ENCODE measurements around the gene HRNR.

The HRNR gene

GRCh38 chr1:152189657-152190442, 34.1 kb downstream of the HRNR start:
- TF ChIP-seq CTCF (IDR thresholded peaks at IDR 0.05; ENCODE audit: insufficient read depth, low read length) (peak; percentile 66), REST (IDR thresholded peaks at IDR 0.05; ENCODE audit: insufficient replicate concordance, low read depth) (no peak), POLR2AphosphoS5 (IDR thresholded peaks at IDR 0.05; ENCODE audit: low read depth) (no peak)
- H3K27me3 ChIP-seq (ENCODE audit: insufficient read depth, poor library complexity, severe bottlenecking): peaks cover 2% of the 10 kb centered on the region
- no peak overlapping the region for H3K4me3 ChIP-seq (replicated peaks; ENCODE audit: insufficient read depth, low read length)
- H3K27ac ChIP-seq (replicated peaks): no peak overlapping the region
- DNase-seq (ENCODE audit: low read depth in 1 of 2, low spot score in 1 of 2): peak; percentile 38 to 56

GRCh38 chr1:152188673-152189591, 35.1 kb downstream of the HRNR start:
- Histone ChIP-seq H3K4me3 (replicated peaks; ENCODE audit: insufficient read depth, low read length) (peak overlapping the region; percentile 19), H3K27ac (replicated peaks) (no peak overlapping the region), H3K27me3 (ENCODE audit: insufficient read depth, poor library complexity, severe bottlenecking) (peaks cover 2% of the 10 kb centered on the region)
- DNase-seq (ENCODE audit: low read depth in 1 of 2, low spot score in 1 of 2): peak; percentile 50 to 66
- TF ChIP-seq CTCF (IDR thresholded peaks at IDR 0.05; ENCODE audit: insufficient read depth, low read length) (peak; percentile 78), SPI1 (IDR thresholded peaks at IDR 0.05; ENCODE audit: borderline replicate concordance, low read depth) (no peak), REST (IDR thresholded peaks at IDR 0.05; ENCODE audit: insufficient replicate concordance, low read depth) (no peak)

GRCh38 chr1:152186556-152187285, 37.3 kb downstream of the HRNR start:
- Histone ChIP-seq H3K27ac (replicated peaks) (no peak overlapping the region), H3K27me3 (ENCODE audit: insufficient read depth, poor library complexity, severe bottlenecking) (peaks cover 2% of the 10 kb centered on the region), H3K4me3 (replicated peaks; ENCODE audit: insufficient read depth, low read length) (no peak overlapping the region)
- no peak for TF ChIP-seq CTCF (IDR thresholded peaks at IDR 0.05; ENCODE audit: insufficient read depth, low read length)
- no peak for TF ChIP-seq SPI1 (IDR thresholded peaks at IDR 0.05; ENCODE audit: borderline replicate concordance, low read depth)
- TF ChIP-seq REST (IDR thresholded peaks at IDR 0.05; ENCODE audit: insufficient replicate concordance, low read depth): no peak
- no peak for TF ChIP-seq POLR2AphosphoS5 (IDR thresholded peaks at IDR 0.05; ENCODE audit: low read depth)
- no peak for TF ChIP-seq GABPA (IDR thresholded peaks at IDR 0.05; ENCODE audit: low read depth)
- DNase-seq (ENCODE audit: low read depth in 1 of 2, low spot score in 1 of 2): no peak

Data from HL-60 (cell line).